ENCODE results near the gene LHX8.
"Not testable (repeated sequence)": the region's sequence is repeated elsewhere in the genome, so short reads cannot be mapped to it uniquely, and the experiment has no call there.

Gene LHX8

DNA sequence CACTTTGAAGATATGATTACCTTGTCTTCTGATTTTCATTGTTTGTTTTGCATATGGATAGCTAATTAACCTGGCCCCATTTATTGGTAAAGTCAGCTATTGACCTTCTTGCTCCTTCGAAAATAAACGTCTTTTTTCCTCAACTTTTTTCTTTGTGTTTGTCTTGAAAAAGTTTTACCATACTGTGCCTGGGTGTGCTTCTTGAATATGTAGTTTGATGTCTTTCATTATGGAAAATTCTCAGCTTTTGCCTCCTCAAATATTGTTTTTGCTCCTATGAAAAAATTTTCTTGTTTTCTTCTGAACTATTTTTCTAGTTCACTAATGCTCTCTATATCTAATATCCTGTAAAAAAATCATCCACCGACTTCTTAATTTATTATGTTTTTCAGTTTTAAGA is 25.0 kb downstream of the LHX8 start:
- TF ChIP-seq ZNF274 (IDR thresholded peaks at IDR 0.05; ENCODE audit: low read depth, low read length), result no peak
- no peak overlapping the region for H3K4me3 ChIP-seq (ENCODE audit: low read length)

DNA sequence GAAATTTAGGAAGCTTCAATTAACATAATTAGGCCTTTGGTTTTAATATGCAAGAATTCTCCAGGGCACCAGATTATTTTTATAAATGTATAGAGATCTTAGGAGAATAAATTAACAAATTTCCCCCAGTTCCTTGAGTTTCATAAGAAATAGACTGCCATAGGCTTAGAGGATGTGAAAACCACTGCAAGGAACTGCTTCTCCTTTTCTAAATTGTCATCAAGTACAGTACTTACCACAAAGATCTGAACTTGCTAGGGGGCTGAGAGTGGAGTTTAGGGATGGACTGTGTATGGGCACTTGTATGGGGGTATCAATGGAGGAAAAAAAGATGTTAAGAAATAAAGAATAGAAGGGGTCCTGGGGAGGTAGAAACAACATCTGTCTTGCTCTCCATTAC is 31.1 kb downstream of the LHX8 start:
- no peak for TF ChIP-seq ZNF274 (IDR thresholded peaks at IDR 0.05; ENCODE audit: low read depth, low read length)
- H3K4me3 ChIP-seq (ENCODE audit: low read length), result no peak overlapping the region

DNA sequence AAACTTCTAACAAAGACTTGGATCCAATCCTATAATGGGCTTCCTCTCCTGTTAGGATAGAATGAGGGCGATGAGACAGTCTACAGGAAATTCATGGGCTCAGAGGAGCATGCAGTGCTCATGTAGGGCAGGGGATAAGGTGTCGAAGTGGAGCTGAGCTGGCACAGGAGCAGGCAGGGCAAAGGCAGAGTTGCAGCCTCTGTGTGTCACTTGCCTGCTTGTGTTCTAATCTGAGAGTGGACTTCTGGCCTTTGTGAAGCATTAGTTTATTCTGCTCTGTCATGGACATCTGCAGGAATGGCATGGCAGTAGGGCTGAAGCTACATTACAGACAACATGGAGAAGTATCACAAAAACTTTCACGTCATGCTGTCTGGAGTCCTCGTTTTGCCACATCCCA is 32.6 kb downstream of the LHX8 start:
- no peak for TF ChIP-seq ZNF274 (IDR thresholded peaks at IDR 0.05; ENCODE audit: low read depth, low read length)
- H3K4me3 ChIP-seq (ENCODE audit: low read length), result no peak overlapping the region

DNA sequence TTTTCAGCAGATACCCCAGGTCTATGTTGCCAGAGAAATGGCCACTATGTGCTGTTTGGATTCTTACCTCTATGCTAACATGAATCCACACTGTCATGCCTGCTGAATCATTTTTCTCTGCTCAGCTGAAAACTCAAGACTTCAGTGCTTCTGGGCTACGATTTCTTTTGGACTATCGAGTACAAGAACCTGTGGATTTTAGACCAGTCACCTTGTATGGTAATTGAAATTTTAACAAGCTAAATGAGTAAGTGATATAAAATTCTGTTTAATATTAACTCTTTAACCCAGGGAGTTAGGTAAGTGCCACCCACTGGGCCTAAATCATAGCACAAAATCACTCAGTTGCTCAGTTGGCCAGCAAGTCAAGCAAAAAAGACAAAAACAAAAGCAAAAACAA is 35.8 kb downstream of the LHX8 start:
- no peak overlapping the region for H3K4me3 ChIP-seq (ENCODE audit: low read length)
- TF ChIP-seq ZNF274 (IDR thresholded peaks at IDR 0.05; ENCODE audit: low read depth, low read length), result no peak

DNA sequence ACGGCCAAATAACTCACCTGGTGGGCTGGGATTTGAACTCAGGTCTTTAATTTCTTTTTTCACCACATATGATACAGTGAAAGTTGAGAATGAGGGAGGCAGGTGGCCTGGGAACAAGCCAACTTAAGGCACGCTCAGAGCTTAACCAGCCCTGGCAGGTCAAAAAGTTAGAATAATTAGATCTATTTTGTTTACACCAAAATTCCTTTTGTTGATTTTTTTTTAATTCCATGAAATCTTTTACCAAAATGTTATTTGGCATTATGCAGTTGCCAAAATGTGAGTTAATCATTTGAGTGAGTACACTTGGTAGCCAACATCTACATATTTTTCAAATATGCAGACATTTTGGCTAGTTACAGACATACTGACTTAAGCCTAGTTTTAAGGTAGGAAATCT is 36.8 kb downstream of the LHX8 start:
- no peak for TF ChIP-seq ZNF274 (IDR thresholded peaks at IDR 0.05; ENCODE audit: low read depth, low read length)
- H3K4me3 ChIP-seq (ENCODE audit: low read length), result no peak overlapping the region

DNA sequence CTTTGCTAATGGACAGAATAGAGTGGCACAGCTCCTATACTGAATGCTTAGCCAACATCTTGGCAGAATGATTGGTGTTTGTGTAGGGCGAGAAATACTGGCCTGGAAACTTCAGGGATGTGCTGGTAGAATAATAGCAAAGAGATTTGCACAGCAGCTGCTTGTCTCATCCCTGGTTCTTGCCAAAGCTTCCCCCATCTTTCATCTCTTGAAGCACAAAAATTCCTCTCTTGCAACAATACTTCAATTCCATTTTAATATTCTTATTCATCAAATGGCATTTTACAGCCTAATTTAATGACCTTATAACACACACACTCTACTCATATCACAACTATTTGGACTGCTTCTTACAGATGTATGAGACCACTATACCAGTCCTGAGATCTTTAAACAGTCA is 37.7 kb downstream of the LHX8 start:
- no peak overlapping the region for H3K4me3 ChIP-seq (ENCODE audit: low read length)
- TF ChIP-seq ZNF274 (IDR thresholded peaks at IDR 0.05; ENCODE audit: low read depth, low read length), result no peak

DNA sequence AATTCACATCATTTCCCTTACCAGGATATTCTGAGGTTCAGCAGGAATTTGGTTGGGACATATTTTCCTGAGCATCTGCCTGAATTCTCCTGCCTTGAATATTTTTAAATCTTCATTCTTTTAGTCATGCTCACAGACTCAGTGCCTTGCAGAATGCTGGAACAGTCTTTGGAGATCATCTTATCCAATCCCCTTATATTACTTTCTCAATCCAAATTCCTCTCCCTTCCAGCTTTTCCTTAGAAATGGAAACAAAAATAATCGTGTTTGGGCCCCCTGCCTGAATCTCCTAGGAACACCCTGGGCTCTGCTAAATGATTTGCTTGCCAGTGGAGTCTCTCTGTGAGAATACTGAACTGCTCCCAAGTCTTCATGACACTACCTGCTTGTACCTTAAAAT is 38.4 kb downstream of the LHX8 start:
- H3K4me3 ChIP-seq (ENCODE audit: low read length), result no peak overlapping the region
- no peak for TF ChIP-seq ZNF274 (IDR thresholded peaks at IDR 0.05; ENCODE audit: low read depth, low read length)

DNA sequence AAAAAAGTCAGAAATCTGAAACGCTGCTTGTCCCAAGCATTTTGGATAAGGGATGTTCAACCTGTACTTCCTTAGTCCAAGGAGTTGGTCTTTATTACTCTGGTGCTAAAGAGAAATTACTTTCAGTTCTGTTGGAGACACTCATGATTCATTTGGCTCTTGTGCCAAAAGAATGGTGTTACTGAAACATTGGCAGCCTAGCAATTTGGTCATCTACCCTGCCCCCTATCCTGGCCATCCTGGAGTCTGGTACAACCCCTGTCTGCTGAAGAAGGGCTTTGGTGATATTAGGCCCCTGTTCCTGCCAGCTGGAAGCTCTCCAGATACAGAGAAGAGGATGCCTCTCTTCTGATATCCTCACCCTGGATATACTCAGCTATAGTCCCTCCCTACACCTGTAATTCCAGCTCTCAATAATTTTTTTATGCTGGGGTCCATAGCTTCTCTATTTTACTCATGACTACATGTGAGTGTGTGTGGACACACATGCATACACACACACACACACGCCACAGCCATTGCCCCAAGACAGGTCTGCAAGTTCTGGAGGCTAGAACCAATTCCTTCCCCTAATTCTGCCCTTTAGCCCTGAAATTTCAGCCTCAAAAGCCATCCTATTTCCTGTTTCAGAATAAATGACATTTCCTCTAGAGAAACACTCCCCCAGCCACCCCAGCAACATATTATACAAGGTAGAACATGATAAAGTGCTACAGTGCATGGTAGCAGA is 40.0 kb downstream of the LHX8 start:
- H3K4me3 ChIP-seq (ENCODE audit: low read length), result no peak overlapping the region
- TF ChIP-seq ZNF274 (IDR thresholded peaks at IDR 0.05; ENCODE audit: low read depth, low read length), result no peak

DNA sequence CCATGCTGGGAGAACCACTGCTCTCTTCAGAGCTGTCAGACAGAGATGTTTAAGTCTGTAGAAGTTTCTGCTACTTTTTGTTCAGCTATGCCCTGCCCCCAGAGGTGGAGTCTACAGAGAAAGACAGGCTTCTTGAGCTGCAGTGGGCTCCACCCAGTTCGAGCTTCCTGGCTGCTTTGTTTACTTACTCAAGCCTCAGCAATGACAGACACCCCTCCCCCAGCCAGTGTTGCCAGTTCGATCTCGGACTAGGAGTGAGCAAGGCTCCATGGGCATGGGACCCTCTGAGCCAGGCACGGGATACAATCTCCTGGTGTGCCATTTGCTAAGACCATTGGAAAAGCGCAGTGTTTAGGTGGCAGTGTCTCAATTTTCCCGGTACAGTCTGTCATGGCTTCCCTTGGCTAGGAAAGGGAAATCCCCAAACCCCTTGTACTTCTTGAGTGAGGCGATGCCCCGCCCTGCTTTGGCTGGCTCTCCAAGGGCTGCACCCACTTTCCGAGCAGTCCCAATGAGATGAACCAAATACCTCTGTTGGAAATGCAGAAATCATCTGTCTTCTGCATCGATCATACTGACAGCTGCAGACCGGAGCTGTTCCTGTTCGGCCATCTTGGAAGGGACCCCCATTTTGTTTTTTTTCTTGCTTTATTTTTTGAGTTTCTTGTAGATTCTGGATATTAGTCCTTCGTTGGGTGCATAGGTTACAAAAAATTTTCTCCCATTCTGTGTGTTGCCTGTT is 47.2 kb downstream of the LHX8 start:
- H3K4me3 ChIP-seq (ENCODE audit: low read length), result not testable (repeated sequence)

DNA sequence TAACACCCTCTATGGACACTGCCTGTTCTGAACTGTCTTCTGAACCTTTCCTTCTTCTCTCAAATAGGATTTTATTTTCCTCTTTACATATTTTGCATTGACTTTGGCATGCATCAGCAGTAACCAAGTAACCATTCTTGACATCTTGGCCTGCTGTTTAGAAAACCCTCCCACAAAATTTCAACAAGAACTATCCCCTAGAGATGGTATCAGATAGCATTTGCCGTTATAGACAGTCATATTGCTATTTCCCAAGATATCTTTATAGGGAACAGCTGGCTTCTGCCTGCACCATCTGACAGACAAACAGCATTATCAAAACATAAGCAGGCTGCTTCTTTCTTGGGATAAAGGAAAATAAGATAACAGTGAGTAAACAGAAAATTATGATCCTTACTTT is 54.7 kb downstream of the LHX8 start:
- no peak overlapping the region for H3K4me3 ChIP-seq (ENCODE audit: low read length)
- TF ChIP-seq ZNF274 (IDR thresholded peaks at IDR 0.05; ENCODE audit: low read depth, low read length), result no peak

DNA sequence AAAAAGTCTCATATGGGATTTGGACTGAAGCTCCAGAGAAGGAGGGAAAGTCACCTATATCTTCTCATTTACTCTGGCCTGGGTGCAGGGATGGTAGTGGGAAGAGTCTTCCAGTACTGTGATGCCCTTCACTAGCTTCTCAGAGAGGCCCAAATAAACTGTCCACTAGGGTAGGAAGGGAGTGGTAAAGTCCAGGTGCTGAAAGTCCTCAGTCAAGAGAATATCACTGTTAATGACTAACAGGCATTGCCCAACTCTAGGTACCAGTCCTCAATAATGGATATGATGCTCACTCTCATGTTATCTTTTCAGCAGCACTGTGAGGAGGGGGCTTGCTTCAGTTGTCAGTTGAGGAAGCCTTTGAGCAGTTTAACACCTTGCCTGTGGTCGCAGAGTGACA is 64.0 kb downstream of the LHX8 start:
- no peak overlapping the region for H3K4me3 ChIP-seq (ENCODE audit: low read length)
- TF ChIP-seq ZNF274 (IDR thresholded peaks at IDR 0.05; ENCODE audit: low read depth, low read length), result no peak

DNA sequence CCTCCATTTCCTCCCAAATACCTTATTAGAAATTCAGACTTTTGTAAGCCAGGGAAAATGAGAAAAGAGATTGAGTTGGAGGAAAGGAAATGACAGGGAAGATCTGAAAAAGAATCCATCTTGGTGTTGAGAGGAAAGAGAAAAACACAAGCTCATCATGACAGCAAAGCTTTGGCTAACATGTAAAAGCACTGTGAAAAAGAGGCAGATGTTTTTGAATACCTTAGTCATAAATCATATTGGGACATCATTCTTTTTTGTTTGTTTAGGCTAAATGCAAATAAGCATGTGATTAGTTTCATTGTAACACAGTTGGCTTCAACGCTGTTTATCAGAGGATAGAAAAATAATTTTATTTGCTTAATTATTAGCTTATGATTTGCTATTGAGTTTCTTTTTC is 64.6 kb downstream of the LHX8 start:
- no peak for TF ChIP-seq ZNF274 (IDR thresholded peaks at IDR 0.05; ENCODE audit: low read depth, low read length)
- no peak overlapping the region for H3K4me3 ChIP-seq (ENCODE audit: low read length)

DNA sequence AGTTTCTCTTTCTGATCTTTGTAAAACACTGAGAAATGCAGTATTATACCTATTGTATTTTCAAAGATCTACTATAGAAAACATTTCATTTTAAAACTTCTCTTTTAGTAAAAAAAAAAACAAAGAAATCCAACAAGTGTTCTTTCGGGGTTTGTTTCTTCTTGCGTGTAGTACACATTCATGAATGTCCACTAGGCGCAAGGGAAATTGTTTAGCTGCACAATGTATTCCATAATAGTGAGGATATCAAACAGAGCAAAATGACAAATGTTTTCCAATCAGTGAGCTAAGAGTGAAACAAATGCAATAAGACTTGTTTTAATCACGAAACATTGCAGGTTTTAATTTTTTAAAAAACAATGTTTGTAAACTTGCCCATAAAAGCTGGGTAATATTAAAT is 68.6 kb downstream of the LHX8 start:
- H3K4me3 ChIP-seq (ENCODE audit: low read length), result no peak overlapping the region
- no peak for TF ChIP-seq ZNF274 (IDR thresholded peaks at IDR 0.05; ENCODE audit: low read depth, low read length)

DNA sequence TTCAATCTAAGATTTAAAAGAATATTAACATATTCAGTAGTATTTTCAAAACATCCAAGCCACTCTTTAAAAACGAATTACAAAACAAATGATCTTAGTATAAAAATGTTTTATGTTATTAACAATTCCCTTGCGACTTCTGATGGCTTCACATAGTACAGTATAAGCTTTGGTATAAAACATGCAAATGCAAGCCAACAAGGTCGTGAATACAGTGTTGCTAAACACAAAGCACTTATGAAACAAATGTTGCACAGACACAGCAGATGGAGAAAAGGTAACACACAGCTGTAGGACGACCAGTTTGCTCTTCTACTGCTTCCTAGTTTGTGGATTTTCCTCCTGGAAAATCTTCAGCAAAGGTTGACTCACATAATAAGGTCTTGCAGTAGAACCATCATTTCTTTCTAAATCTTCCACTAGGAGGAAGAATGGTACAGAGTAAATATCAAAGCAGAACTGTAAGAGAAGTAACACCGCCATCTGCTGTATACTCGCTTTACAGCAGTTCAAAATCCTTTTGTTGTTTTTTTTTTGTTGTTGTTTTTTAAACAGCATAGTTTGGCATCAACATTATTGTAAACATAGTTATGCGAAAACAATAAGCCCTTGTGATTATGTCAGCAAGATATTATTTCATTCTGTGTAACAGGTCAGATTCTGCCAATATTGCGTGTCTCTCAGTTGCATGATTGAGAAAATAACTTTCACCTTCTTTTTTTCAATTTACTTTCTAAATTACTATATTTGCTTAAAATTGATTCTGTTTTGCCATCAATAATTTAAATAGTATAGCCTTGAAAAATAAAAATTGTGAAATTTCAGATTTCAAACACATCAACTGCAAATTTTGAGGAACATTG is 69.5 kb downstream of the LHX8 start:
- no peak for TF ChIP-seq ZNF274 (IDR thresholded peaks at IDR 0.05; ENCODE audit: low read depth, low read length)
- H3K4me3 ChIP-seq (ENCODE audit: low read length), result no peak overlapping the region

DNA sequence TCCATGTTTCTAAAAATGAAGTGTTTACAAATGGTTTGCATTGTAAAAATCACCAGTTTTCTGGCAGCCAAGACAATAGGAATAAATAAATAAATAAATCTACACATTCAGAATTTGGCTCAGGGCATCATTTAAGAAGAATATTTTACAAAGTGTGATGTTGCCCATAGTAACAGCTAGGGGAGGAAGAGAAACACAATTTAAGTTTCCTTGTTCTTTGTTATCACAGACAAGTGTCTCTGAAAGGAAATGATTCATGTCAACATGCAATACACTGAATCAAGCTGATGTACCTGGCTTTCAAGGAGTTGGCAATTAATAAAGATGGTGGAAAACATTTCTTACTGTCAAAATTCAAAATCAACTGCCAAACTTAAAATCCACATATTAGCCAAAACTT is 74.7 kb downstream of the LHX8 start:
- TF ChIP-seq ZNF274 (IDR thresholded peaks at IDR 0.05; ENCODE audit: low read depth, low read length), result no peak
- no peak overlapping the region for H3K4me3 ChIP-seq (ENCODE audit: low read length)
